Vagina (tissue), 2 donors: ENCODE results near the gene EPAS1. TPM values are rescaled to one million over a fixed set of nuclear protein-coding genes. Genes with fewer than 3 reads are reported as not detected.

Experiments
- DNase-seq, 2 donors: peaks; one replicate each; pipeline ENCODE4 v3.0.0-alpha.2; 2017; ENCODE audit errors: extremely low spot score in 2 of 2
- H3K27ac ChIP-seq: fragments of 200-600 bp; sonication (generic); one replicate; pipeline ENCODE4 v1.5.1; 2019
- H3K27me3 ChIP-seq: fragments of 200-600 bp; sonication (generic); one replicate; pipeline ENCODE4 v1.5.1; 2019
- H3K36me3 ChIP-seq, 2 donors: fragments of 200-600 bp; sonication (generic); one replicate each; pipeline ENCODE4 v1.5.1; 2017 to 2019
- H3K4me1 ChIP-seq: fragments of 200-600 bp; sonication (generic); one replicate; pipeline ENCODE4 v1.5.1; 2019
- H3K4me3 ChIP-seq, 2 donors: fragments of 200-600 bp; sonication (generic); 1 replicate in 1 of 2; 2 replicates in 1 of 2; pipeline ENCODE4 v1.5.1; 2016 to 2019
- H3K9me3 ChIP-seq: fragments of 200-600 bp; sonication (generic); one replicate; pipeline ENCODE4 v1.5.1; 2019
- POLR2A ChIP-seq, 2 donors: fragments of 450-650 bp; IDR thresholded peaks; one replicate each; pipeline ENCODE4 v1.6.1; 2017; ENCODE audit warnings: antibody characterized with exemption in 2 of 2, mild to moderate bottlenecking in 2 of 2, moderate library complexity in 2 of 2
- POLR2AphosphoS5 ChIP-seq, 2 donors: sonication (generic); formaldehyde crosslinking; IDR thresholded peaks; one replicate each; pipeline ENCODE4 v1.9.0; 2017; ENCODE audit warnings: antibody characterized with exemption in 2 of 2, mild to moderate bottlenecking in 2 of 2, low read depth in 1 of 2; ENCODE audit not compliant: insufficient read depth in 1 of 2
- intact Hi-C: fragments of 100-400 bp; cut with DNase I; formaldehyde crosslinking; loops from one replicate; pipeline ENCODE4 v1.15.1; 2023
- total RNA-seq: library from RNA; depleted of rRNA; stranded (reverse); fragments of >200 nt; gene quantifications from one replicate; pipeline ENCODE4 v1.2.3, GENCODE V29; 2016
- TF ChIP-seq, protein P1 (sequence below), 3 experiments: fragments of 450-650 bp in 2 of 3; fragments of 200-600 bp in 1 of 3; sonication (generic) in 1 of 3; IDR thresholded peaks; one replicate each; pipeline ENCODE4 v1.5.1; 2017 to 2019; ENCODE audit warnings: antibody characterized with exemption in 3 of 3, mild to moderate bottlenecking in 2 of 3, moderate library complexity in 2 of 3

Gene EPAS1
- total RNA-seq, 1 donor from 2014 or later, result 222 TPM

DNA sequence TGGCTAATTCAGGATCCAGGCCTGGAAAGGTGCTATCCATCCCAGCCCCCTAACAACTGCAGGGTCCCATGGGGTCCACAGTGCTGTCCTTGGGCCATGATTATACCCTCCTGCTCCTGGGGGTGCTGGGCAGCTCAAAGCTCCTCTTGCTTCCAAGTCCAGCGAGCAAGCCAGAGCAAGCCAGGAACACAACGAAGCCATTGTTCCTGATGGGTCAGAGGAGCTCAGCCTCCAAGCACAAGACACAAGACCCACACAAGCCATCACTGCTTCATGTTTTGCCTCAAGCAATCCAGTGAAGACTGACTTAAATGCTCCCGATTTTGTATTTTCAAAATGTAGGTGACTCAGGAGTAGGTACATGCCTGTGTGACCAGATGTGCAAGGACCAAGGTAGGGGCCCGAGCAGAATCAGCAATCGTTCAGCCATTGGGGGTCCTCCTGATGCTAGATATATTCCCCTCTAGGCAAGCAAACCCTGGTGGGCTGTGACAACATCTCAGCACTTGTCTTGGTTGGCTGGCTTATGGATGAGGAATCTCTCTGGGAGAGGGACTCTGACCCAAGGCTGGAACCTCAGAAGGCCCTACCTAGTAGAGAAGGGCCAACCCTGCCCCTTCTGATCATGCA, 90.8 kb downstream of the EPAS1 start:
- intact Hi-C loops, result no loop called here
- Histone ChIP-seq H3K27me3 (no peaks in the 10 kb centered on the region), H3K4me1 (no peaks in the 10 kb centered on the region), H3K4me3 (no peak overlapping the region), H3K36me3 (peaks cover 0 to 16% of the 10 kb centered on the region in 2 donors), H3K27ac (no peak overlapping the region), H3K9me3 (no peaks in the 10 kb centered on the region)
- no peak for TF ChIP-seq POLR2A (IDR thresholded peaks at IDR 0.05)
- TF ChIP-seq, protein P1, sequence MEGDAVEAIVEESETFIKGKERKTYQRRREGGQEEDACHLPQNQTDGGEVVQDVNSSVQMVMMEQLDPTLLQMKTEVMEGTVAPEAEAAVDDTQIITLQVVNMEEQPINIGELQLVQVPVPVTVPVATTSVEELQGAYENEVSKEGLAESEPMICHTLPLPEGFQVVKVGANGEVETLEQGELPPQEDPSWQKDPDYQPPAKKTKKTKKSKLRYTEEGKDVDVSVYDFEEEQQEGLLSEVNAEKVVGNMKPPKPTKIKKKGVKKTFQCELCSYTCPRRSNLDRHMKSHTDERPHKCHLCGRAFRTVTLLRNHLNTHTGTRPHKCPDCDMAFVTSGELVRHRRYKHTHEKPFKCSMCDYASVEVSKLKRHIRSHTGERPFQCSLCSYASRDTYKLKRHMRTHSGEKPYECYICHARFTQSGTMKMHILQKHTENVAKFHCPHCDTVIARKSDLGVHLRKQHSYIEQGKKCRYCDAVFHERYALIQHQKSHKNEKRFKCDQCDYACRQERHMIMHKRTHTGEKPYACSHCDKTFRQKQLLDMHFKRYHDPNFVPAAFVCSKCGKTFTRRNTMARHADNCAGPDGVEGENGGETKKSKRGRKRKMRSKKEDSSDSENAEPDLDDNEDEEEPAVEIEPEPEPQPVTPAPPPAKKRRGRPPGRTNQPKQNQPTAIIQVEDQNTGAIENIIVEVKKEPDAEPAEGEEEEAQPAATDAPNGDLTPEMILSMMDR (IDR thresholded peaks at IDR 0.05), result no peak
- peak; percentile 43 to 79 for DNase-seq

- DNase-seq, result peak; percentile 20 to 28
- H3K9me3 ChIP-seq, result no peaks in the 10 kb centered on the region
- no peak overlapping the region for H3K27ac ChIP-seq
- TF ChIP-seq POLR2AphosphoS5 (IDR thresholded peaks at IDR 0.05; ENCODE audit: insufficient read depth in 1 of 2, low read depth in 1 of 2), result no peak
- TF ChIP-seq POLR2A (IDR thresholded peaks at IDR 0.05), result no peak
- TF ChIP-seq, protein P1 (IDR thresholded peaks at IDR 0.05), result no peak
- no peaks in the 10 kb centered on the region for H3K27me3 ChIP-seq
- no peak overlapping the region for H3K4me3 ChIP-seq
- no peaks in the 10 kb centered on the region for H3K4me1 ChIP-seq
- intact Hi-C loops, result no loop called here
- peaks cover 0 to 11% of the 10 kb centered on the region in 2 donors for H3K36me3 ChIP-seq
Measured at GRCh38 chr2:46388881-46389280, 91.7 kb downstream of the EPAS1 start.

DNA sequence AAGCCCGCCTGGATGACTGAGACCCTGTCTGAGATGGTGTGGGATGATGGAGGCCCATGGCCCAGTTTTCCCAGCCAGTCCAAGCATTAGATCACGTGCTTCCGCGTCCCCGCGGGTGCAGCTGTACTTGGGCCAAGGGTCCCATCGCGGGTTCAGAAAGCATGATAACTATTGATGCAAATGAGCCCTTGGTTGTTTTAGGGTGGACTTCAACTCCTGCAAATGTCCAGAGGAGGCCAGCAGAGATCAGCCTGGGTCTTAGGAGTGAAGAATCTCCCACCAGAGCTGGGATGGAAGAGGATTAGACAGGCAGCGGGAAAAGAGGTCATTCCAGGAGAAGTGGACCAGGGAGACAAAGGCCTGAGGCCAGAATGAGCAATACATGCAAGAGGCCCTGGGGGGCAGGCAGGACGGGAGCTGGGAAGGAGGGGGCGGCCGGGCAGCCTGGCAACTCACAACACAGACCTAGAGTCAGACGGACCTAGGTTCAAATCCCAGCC, 92.3 kb downstream of the EPAS1 start:
- H3K9me3 ChIP-seq, result no peaks in the 10 kb centered on the region
- peak; percentile 55 to 79 for DNase-seq
- no peaks in the 10 kb centered on the region for H3K4me1 ChIP-seq
- peak overlapping the region; percentile 28 for H3K27ac ChIP-seq
- no peak overlapping the region for H3K4me3 ChIP-seq
- intact Hi-C loops, result no loop called here
- H3K36me3 ChIP-seq, result peaks cover 0 to 9% of the 10 kb centered on the region in 2 donors
- no peaks in the 10 kb centered on the region for H3K27me3 ChIP-seq
- TF ChIP-seq POLR2A (IDR thresholded peaks at IDR 0.05), result no peak
- TF ChIP-seq, protein P1 (IDR thresholded peaks at IDR 0.05), result no peak
- TF ChIP-seq POLR2AphosphoS5 (IDR thresholded peaks at IDR 0.05; ENCODE audit: insufficient read depth in 1 of 2, low read depth in 1 of 2), result no peak

DNA sequence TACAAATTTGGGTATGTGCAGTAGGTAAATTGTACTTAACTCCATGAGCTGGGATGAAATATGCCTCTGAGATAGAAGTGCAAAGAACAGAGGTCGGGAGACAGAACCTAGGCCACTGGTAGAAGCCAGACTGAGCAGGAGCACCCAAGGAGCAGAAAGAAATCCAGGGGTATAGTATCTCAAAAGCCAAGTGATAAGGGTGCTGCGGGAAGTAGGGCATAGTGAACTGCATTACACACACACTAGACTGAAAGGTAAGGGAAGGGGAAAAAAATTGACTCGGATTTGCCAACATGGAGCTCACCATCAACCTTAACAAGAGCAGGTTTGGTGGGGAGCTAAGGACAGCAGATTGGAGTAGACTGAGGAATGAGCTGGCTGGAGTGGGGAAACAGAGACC, 92.8 kb downstream of the EPAS1 start:
- Histone ChIP-seq H3K4me1 (no peaks in the 10 kb centered on the region), H3K27ac (peak overlapping the region; percentile 28), H3K27me3 (no peaks in the 10 kb centered on the region), H3K4me3 (no peak overlapping the region), H3K36me3 (peaks cover 0 to 4% of the 10 kb centered on the region in 2 donors), H3K9me3 (no peaks in the 10 kb centered on the region)
- TF ChIP-seq POLR2A (IDR thresholded peaks at IDR 0.05) (no peak), POLR2AphosphoS5 (IDR thresholded peaks at IDR 0.05; ENCODE audit: insufficient read depth in 1 of 2, low read depth in 1 of 2) (no peak)
- TF ChIP-seq, protein P1 (IDR thresholded peaks at IDR 0.05), result no peak
- DNase-seq, result peak in 1 of 2 donors; percentile 54
- intact Hi-C loops, result no loop called here

DNA sequence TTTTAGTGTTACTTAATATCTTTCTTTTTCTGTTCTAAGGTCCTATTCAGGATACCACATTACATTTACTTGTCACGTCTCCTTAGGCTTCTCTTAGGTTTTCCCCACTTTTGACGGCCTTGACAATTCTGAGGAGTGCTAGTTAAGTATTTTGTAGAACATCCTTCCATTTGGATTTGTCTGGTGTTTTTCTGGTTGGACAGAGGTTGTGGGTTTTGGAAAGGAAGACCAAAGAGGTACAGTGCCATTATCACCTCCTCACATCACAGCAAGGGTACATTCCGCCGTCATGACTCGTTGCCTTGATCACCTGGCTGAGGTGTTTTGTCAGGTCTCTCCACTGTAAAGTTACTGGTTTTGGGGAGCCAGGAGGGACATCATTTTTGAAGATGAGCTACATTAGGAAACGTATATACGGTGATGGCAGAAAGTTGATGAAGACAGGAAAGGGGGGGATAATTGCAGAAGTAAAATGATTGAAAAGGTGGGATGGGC, 93.7 kb downstream of the EPAS1 start:
- Histone ChIP-seq H3K4me3 (no peak overlapping the region), H3K27me3 (no peaks in the 10 kb centered on the region), H3K27ac (no peak overlapping the region), H3K9me3 (no peaks in the 10 kb centered on the region), H3K4me1 (no peaks in the 10 kb centered on the region), H3K36me3 (peaks cover 0 to 3% of the 10 kb centered on the region in 2 donors)
- TF ChIP-seq POLR2A (IDR thresholded peaks at IDR 0.05), result no peak
- no peak for TF ChIP-seq POLR2AphosphoS5 (IDR thresholded peaks at IDR 0.05; ENCODE audit: insufficient read depth in 1 of 2, low read depth in 1 of 2)
- TF ChIP-seq, protein P1 (IDR thresholded peaks at IDR 0.05), result no peak
- intact Hi-C loops, result no loop called here
- peak in 1 of 2 donors; percentile 40 for DNase-seq
